Activated CD8-positive, alpha-beta memory T cell treated with anti-CD3 and anti-CD28 coated beads, Interleukin-2, amount 50 U/mL, for 1 hour (primary cell): ENCODE measurements around the gene MUC5B.

Source experiments
- DNase-seq: peaks from one replicate; pipeline ENCODE4 v3.0.0-alpha.2; 2020; ENCODE audit errors: extremely low read depth

The MUC5B gene

DNA sequence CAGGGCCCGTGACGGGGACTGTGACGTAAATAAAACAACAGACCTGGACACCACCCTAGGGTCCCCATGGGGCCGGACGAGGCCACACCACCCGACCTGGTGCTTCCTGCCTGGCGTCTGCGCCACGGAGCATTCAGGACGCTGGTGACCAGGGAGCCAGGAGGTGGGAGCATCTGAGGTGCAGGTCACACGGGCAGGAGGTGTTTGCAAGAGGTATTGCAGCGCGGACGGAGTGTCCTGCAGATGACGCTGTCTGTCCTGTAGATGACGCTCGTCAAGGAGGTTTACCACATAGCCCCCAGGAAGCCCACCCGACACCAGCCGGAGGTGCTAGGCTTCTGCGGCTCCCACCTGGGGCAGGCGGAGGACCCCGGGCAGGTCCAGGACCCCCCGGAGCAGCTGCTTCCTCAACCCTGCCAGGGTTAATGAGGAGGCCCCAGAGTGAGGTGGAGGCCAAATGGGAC lies 986 bp upstream of the MUC5B start:
- DNase-seq: no peak

GRCh38 chr11:1223346-1224110 lies 662 bp downstream of the MUC5B start:
- DNase-seq: no peak

DNA sequence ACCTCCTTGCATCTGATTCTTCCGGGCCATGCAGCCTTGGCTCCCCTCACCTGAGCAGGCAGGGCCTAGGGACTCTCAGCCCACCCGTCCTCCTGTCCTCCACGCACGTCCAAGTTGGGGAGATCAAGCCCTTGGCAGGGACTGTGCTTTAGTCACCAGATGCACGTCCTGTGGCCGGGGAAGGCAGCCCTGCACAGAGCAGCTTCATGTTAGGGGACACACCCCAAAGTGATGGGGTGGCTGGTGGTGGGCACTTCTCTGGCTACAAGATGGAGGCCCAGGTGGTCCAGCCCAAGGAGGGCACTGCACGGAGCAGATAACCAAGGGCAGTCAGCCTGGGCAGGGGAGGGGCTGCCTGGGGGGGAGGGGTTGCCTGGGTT lies 1.2 kb downstream of the MUC5B start:
- no peak for DNase-seq

- DNase-seq: no peak
These were observed 1.9 kb downstream of the MUC5B start for GRCh38 chr11:1224491-1225385.

- DNase-seq: no peak
These were observed 2.7 kb downstream of the MUC5B start for GRCh38 chr11:1225386-1226225.

GRCh38 chr11:1226226-1226985 lies 3.5 kb downstream of the MUC5B start:
- DNase-seq: no peak

DNA sequence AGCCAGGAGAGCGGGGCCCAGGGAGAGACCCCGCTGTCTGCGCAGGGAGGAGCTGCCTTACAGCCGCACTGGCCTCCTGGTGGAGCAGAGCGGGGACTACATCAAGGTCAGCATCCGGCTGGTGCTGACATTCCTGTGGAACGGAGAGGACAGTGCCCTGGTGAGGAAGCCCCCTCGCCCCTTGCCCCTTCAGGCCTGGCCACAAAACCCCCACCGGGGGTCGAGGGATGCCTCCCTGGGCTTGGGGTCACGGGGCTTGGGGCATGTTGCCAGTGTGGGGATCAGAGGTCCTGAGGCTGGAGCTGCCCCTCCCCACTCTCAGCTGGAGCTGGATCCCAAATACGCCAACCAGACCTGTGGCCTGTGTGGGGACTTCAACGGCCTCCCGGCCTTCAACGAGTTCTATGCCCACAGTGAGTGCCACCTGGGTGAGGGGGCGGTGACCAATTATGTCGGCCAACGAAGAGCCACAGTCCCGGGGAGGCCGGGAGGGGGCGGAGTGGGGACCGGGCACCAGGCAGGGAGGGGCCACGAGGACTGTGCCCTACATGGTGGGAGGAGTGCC lies 4.2 kb downstream of the MUC5B start:
- no peak for DNase-seq

DNA sequence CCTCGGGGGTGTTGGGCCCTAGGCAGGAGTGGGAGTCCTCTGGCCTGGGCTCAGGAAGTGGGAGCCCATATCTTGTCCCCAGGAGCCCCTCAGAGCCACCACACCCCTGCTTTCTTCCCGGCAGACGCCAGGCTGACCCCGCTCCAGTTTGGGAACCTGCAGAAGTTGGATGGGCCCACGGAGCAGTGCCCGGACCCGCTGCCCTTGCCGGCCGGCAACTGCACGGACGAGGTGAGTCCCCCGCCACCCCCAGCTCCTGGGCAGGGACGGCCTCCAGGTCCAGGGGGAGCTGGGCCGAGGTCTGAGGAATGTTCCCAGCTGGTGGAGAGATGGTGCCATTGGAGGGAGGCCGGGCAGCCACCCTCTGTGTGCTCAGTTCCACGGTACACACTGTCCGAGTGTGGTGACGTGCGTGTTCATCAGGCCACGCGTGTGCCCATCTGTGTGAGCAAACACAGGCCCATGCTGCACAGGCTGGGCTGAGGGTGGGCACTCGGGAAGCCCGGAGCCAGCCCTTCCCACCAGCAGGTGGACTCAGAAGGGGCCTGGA lies 4.8 kb downstream of the MUC5B start:
- no peak for DNase-seq

DNA sequence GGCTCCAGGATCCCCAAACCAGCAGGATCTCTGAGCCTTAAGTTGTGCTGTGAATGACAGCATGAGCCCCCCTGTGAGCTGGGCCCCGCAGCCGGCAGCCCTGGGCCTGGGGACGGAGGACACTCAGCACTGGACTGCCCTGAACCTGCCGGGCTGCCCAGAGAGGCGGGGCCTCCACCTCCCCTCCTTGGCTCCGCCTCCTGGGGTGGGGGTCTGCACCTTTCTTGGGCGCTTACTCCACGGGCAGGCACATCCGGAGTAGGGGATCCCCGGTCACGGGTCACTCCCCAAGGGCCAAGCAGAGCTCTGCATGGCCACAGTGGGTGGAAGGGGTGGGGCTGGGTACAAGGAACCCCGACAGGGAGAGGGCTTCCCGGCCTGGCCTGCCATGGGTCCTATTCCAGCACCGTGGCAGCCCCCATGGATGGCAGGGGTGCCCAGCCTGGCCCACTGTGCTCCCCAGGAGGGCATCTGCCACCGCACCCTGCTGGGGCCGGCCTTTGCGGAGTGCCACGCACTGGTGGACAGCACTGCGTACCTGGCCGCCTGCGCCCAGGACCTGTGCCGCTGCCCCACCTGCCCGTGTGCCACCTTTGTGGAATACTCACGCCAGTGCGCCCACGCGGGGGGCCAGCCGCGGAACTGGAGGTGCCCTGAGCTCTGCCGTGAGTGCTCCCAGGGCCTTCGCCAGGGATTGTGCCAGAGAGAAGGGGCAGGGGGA lies 5.4 kb downstream of the MUC5B start:
- no peak for DNase-seq

- no peak for DNase-seq
These were observed 6.1 kb downstream of the MUC5B start for GRCh38 chr11:1228921-1229451.

DNA sequence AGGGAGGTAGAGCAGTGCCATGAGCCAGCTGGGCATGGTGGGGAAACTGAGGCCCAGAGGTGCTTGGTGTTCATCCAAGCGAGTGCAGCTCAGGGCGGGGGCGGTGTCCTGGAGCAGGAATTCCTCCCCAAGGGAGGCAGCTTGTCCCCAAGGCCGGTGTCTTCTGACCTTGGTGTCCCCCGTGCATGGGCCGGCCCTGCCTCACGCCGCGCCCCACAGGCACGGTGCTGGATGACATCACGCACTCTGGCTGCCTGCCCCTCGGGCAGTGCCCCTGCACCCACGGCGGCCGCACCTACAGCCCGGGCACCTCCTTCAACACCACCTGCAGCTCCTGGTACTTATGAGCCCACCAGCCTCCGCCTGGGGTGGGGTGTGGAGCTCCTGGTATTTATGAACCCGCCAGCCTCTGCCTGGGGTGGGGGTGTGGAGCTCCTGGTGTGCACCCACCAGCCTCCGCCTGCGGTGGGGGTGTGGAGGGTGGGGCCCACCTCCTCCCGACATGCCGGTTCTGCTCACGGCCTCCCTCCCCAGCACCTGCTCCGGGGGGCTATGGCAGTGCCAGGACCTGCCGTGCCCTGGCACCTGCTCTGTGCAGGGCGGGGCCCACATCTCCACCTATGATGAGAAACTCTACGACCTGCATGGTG lies 6.7 kb downstream of the MUC5B start:
- DNase-seq: no peak

- no peak for DNase-seq
These were observed 7.2 kb downstream of the MUC5B start for GRCh38 chr11:1230121-1230455.

DNA sequence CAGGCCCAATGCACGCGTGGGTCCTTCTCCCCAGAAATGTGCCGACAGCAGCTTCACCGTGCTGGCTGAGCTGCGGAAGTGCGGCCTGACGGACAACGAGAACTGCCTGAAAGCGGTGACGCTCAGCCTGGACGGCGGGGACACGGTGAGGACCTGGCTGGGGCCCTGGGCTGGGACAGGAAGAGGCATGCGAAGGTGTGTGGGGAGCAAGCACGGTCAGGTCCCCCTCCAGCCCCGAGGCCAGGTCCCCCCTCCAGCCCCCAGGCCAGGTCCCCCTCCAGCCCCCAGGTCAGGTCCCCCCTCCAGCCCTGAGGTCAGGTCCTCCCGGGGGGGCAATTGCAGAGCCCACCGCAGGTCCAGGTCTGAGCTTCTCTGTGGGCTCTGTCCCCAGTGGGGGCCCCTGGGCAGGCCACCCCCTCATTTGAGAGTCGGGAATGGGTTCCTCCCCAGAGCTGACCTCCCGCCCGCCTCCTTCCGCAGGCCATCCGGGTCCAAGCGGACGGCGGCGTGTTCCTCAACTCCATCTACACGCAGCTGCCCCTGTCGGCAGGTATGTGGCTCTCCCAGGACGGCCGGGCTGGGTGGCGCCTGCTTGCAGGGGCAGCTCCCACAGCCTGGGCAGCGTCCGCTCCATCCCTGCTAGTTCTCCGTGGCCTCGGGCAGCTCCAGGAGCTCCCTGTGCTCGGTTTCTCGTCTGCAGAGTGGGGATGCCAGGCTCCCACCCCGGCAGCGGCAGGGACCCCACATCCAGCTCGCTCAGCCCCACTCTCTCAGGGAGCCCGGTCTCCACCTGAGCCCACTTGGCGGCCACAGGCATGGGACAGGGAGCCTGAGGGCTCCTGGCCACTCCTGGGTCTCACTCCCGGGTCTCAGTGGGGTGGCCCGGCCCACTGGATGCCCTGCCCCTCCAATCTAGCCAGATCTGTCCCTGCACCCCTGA lies 7.9 kb downstream of the MUC5B start:
- no peak for DNase-seq

GRCh38 chr11:1231396-1232020 lies 8.6 kb downstream of the MUC5B start:
- DNase-seq: no peak

GRCh38 chr11:1232021-1232882 lies 9.4 kb downstream of the MUC5B start:
- no peak for DNase-seq

DNA sequence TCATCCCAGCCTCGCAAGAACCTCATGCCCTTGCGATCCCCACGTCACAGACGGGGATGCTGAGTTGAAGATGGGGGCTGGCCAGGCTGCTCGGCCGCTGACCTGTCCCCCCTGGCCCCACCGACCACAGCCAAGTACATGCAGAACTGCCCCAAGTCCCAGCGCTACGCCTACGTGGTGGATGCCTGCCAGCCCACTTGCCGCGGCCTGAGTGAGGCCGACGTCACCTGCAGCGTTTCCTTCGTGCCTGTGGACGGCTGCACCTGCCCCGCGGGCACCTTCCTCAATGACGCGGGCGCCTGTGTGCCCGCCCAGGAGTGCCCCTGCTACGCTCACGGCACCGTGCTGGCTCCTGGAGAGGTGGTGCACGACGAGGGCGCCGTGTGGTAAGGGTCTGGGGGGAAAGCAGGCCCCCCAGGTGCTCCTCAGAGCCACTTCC lies 10.0 kb downstream of the MUC5B start:
- no peak for DNase-seq
